HG02588 (cell line): ENCODE data around the gene KCNC3.

Experiments used
- ATAC-seq: cut with Tn5 transposase; IDR thresholded peaks from one replicate; pipeline ENCODE4 v1.9.1; 2021; ENCODE audit warnings: mild to moderate bottlenecking, moderate library complexity; ENCODE audit not compliant: unreplicated experiment

KCNC3 gene

GRCh38 chr19:50329146-50329925 lies at the start of gene KCNC3:
KCNC3 (minus strand) TSS chr19:50329377; CDS start chr19:50329082, 295 bp downstream.
- peak; percentile 37 for ATAC-seq

- ATAC-seq: no peak
Measured at GRCh38 chr19:50378863-50379236, 49.7 kb upstream of the KCNC3 start.

GRCh38 chr19:50378169-50378862 lies 49.1 kb upstream of the KCNC3 start:
- ATAC-seq: no peak

- ATAC-seq: no peak
Measured at GRCh38 chr19:50377517-50377916, 48.3 kb upstream of the KCNC3 start.

- no peak for ATAC-seq
Measured at GRCh38 chr19:50377051-50377461, 47.9 kb upstream of the KCNC3 start.

- ATAC-seq: peak; percentile 75
Measured at GRCh38 chr19:50376166-50377050, 47.2 kb upstream of the KCNC3 start, which contains the start of gene NR1H2. NR1H2 (plus strand) TSS chr19:50376457; CDS start chr19:50377606, 1,149 bp downstream.

GRCh38 chr19:50371914-50372475 lies 42.8 kb upstream of the KCNC3 start:
- ATAC-seq: no peak

- ATAC-seq: no peak
Measured at GRCh38 chr19:50368649-50369570, 39.7 kb upstream of the KCNC3 start.

GRCh38 chr19:50365434-50366306 lies 36.5 kb upstream of the KCNC3 start, which contains the start of gene NAPSA:
NAPSA (minus strand) TSS chr19:50365639; CDS start chr19:50365621, 18 bp downstream.
- ATAC-seq: no peak

GRCh38 chr19:50362656-50363424 lies 33.7 kb upstream of the KCNC3 start:
- no peak for ATAC-seq

GRCh38 chr19:50362030-50362412 lies 32.8 kb upstream of the KCNC3 start:
- no peak for ATAC-seq

GRCh38 chr19:50361290-50362029 lies 32.3 kb upstream of the KCNC3 start:
- no peak for ATAC-seq

- ATAC-seq: no peak
Measured at GRCh38 chr19:50359328-50359818, 30.2 kb upstream of the KCNC3 start.

GRCh38 chr19:50358483-50359327 lies 29.5 kb upstream of the KCNC3 start:
- no peak for ATAC-seq

- peak; percentile 45 for ATAC-seq
Measured at GRCh38 chr19:50357178-50358100, 28.3 kb upstream of the KCNC3 start.
